Right atrium auricular region (tissue), 2 donors: Measurements from ENCODE around the gene GAB2. TPM values are rescaled to one million over a fixed set of nuclear protein-coding genes. Genes with fewer than 3 reads are reported as not detected.

Experiments used
- DNase-seq: peaks from one replicate; pipeline ENCODE4 v3.0.0-alpha.2; 2019; ENCODE audit warnings: low spot score
- H3K27ac ChIP-seq, 2 donors: fragments of 200-600 bp; sonication (generic); 1 replicate in 1 of 2; 2 replicates in 1 of 2; pipeline ENCODE4 v1.5.1; 2016 to 2019
- H3K27me3 ChIP-seq, 2 donors: fragments of 200-600 bp; sonication (generic); one replicate each; pipeline versions ENCODE4 v1.5.1 to v1.6.0; 2017 to 2019
- H3K36me3 ChIP-seq: fragments of 200-600 bp; sonication (generic); one replicate; pipeline ENCODE4 v1.5.1; 2016
- H3K4me1 ChIP-seq, 2 donors: fragments of 200-600 bp; sonication (generic); one replicate each; pipeline versions ENCODE4 v1.5.1 to v1.6.0; 2017 to 2019
- H3K4me3 ChIP-seq, 2 donors: fragments of 200-600 bp; sonication (generic); 1 replicate in 1 of 2; 2 replicates in 1 of 2; pipeline ENCODE4 v1.5.1; 2017 to 2019; ENCODE audit warnings: mild to moderate bottlenecking in 1 of 2, moderate library complexity in 1 of 2
- H3K9me3 ChIP-seq, 2 donors: fragments of 200-600 bp; sonication (generic); one replicate each; pipeline ENCODE4 v1.5.1; 2019
- CTCF ChIP-seq, 2 donors: fragments of 200-600 bp; sonication (generic); IDR thresholded peaks; one replicate each; pipeline ENCODE4 v1.5.1; 2019; ENCODE audit warnings: antibody characterized with exemption in 2 of 2
- total RNA-seq, 2 donors: library from RNA; depleted of rRNA; stranded (reverse); fragments of >200 nt; gene quantifications; one replicate each; pipeline ENCODE4 v1.1.0, GENCODE V29; 2016

GAB2 gene
- total RNA-seq, 2 donors from 2014 or later = 22.0 to 33.7 TPM

- no peaks in the 10 kb centered on the region for H3K9me3 ChIP-seq
- H3K27ac ChIP-seq = no peak overlapping the region
- H3K36me3 ChIP-seq = peaks cover 10% of the 10 kb centered on the region
- peaks cover 0 to 23% of the 10 kb centered on the region in 2 donors for H3K4me1 ChIP-seq
- no peaks in the 10 kb centered on the region for H3K27me3 ChIP-seq
- no peak for DNase-seq
- no peak overlapping the region for H3K4me3 ChIP-seq
- TF ChIP-seq CTCF (IDR thresholded peaks at IDR 0.05) = no peak
Observed at GRCh38 chr11:78248903-78249302, 168.7 kb downstream of the GAB2 start.

GRCh38 chr11:78248191-78248590 is 169.4 kb downstream of the GAB2 start:
- H3K27me3 ChIP-seq = no peaks in the 10 kb centered on the region
- peaks cover 10% of the 10 kb centered on the region for H3K36me3 ChIP-seq
- H3K27ac ChIP-seq = no peak overlapping the region
- peaks cover 0 to 23% of the 10 kb centered on the region in 2 donors for H3K4me1 ChIP-seq
- H3K4me3 ChIP-seq = no peak overlapping the region
- H3K9me3 ChIP-seq = no peaks in the 10 kb centered on the region
- no peak for DNase-seq
- no peak for TF ChIP-seq CTCF (IDR thresholded peaks at IDR 0.05)

- no peak for DNase-seq
- Histone ChIP-seq H3K27me3 (no peaks in the 10 kb centered on the region), H3K36me3 (peaks cover 6% of the 10 kb centered on the region), H3K4me3 (no peak overlapping the region), H3K9me3 (peaks cover 0 to 11% of the 10 kb centered on the region in 2 donors), H3K4me1 (no peaks in the 10 kb centered on the region), H3K27ac (peak overlapping the region in 1 of 2 donors; percentile 17)
- TF ChIP-seq CTCF (IDR thresholded peaks at IDR 0.05) = no peak
Observed at GRCh38 chr11:78244546-78245255, 172.9 kb downstream of the GAB2 start.

- H3K4me1 ChIP-seq = no peaks in the 10 kb centered on the region
- H3K36me3 ChIP-seq = peaks cover 5% of the 10 kb centered on the region
- H3K27ac ChIP-seq = peak overlapping the region in 1 of 2 donors; percentile 17
- DNase-seq = no peak
- H3K4me3 ChIP-seq = no peak overlapping the region
- H3K27me3 ChIP-seq = no peaks in the 10 kb centered on the region
- no peak for TF ChIP-seq CTCF (IDR thresholded peaks at IDR 0.05)
- H3K9me3 ChIP-seq = peaks cover 0 to 11% of the 10 kb centered on the region in 2 donors
Observed at GRCh38 chr11:78244080-78244479, 173.5 kb downstream of the GAB2 start.

- H3K4me1 ChIP-seq = no peaks in the 10 kb centered on the region
- H3K4me3 ChIP-seq = no peak overlapping the region
- no peak for TF ChIP-seq CTCF (IDR thresholded peaks at IDR 0.05)
- H3K27me3 ChIP-seq = no peaks in the 10 kb centered on the region
- no peak for DNase-seq
- peaks cover 0 to 11% of the 10 kb centered on the region in 2 donors for H3K9me3 ChIP-seq
- no peak overlapping the region for H3K27ac ChIP-seq
- H3K36me3 ChIP-seq = no peaks in the 10 kb centered on the region
Observed at GRCh38 chr11:78241475-78241874, 176.1 kb downstream of the GAB2 start.

GRCh38 chr11:78239781-78240180 is 177.8 kb downstream of the GAB2 start:
- H3K27ac ChIP-seq = no peak overlapping the region
- DNase-seq = no peak
- no peak overlapping the region for H3K4me3 ChIP-seq
- no peak for TF ChIP-seq CTCF (IDR thresholded peaks at IDR 0.05)
- H3K27me3 ChIP-seq = no peaks in the 10 kb centered on the region
- H3K9me3 ChIP-seq = peaks cover 0 to 11% of the 10 kb centered on the region in 2 donors
- no peaks in the 10 kb centered on the region for H3K4me1 ChIP-seq
- no peaks in the 10 kb centered on the region for H3K36me3 ChIP-seq
